Gastrocnemius medialis (tissue), 4 donors: ENCODE measurements around the gene PKN1.
"Not testable (repeated sequence)": the region's sequence is repeated elsewhere in the genome, so short reads cannot be mapped to it uniquely, and the experiment has no call there.

Experiments used
- POLR2A ChIP-seq, 2 donors: fragments of 450-650 bp; IDR thresholded peaks; one replicate each; pipeline ENCODE4 v1.6.1; 2017; ENCODE audit warnings: antibody characterized with exemption in 2 of 2, mild to moderate bottlenecking in 2 of 2, moderate library complexity in 2 of 2
- TF ChIP-seq, protein P1 (sequence below), 5 experiments: fragments of 450-650 bp in 3 of 5; fragments of 200-600 bp in 2 of 5; sonication (generic) in 2 of 5; IDR thresholded peaks in 4 of 5; conservative IDR thresholded peaks in 1 of 5; 1 replicate in 4 of 5; 2 replicates in 1 of 5; pipeline ENCODE4 v1.5.1; 2016 to 2019; ENCODE audit warnings: antibody characterized with exemption in 5 of 5, mild to moderate bottlenecking in 3 of 5, moderate library complexity in 3 of 5

GRCh38 chr19:14396730-14397129 lies 36.4 kb upstream of the PKN1 start:
- TF ChIP-seq, protein P1, sequence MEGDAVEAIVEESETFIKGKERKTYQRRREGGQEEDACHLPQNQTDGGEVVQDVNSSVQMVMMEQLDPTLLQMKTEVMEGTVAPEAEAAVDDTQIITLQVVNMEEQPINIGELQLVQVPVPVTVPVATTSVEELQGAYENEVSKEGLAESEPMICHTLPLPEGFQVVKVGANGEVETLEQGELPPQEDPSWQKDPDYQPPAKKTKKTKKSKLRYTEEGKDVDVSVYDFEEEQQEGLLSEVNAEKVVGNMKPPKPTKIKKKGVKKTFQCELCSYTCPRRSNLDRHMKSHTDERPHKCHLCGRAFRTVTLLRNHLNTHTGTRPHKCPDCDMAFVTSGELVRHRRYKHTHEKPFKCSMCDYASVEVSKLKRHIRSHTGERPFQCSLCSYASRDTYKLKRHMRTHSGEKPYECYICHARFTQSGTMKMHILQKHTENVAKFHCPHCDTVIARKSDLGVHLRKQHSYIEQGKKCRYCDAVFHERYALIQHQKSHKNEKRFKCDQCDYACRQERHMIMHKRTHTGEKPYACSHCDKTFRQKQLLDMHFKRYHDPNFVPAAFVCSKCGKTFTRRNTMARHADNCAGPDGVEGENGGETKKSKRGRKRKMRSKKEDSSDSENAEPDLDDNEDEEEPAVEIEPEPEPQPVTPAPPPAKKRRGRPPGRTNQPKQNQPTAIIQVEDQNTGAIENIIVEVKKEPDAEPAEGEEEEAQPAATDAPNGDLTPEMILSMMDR (IDR thresholded peaks at IDR 0.05 in 4 of 5, conservative IDR thresholded peaks at IDR 0.05 in 1 of 5), result not testable (repeated sequence)
- TF ChIP-seq POLR2A (IDR thresholded peaks at IDR 0.05), result not testable (repeated sequence)
